ENCODE results near the gene MGAT5B.
"Not testable (repeated sequence)": the region's sequence is repeated elsewhere in the genome, so short reads cannot be mapped to it uniquely, and the experiment has no call there.

MGAT5B gene

DNA sequence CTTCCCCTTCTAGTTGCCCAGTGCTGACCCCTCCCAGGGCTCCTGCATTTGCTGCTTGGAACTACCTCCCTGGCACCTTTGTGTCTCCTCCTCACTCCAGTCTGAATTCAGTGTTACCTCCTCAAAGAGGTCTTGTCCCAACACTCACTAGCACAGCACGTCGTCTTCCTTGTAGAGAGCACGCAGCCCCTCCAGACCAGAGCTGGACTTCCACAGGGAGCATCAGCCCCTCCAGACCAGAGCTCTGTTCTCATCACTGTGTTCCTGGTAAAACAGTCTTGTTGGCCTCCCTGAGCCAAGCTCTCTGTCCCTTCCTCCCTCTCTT, 27.8 kb upstream of the MGAT5B start:
- DNase-seq (ENCODE audit: low spot score), result no peak
- in situ Hi-C loops (cut with MboI; ENCODE audit: low sequenced_read_pairs, unreplicated experiment), result no loop called here
- no peak for TF ChIP-seq CTCF (IDR thresholded peaks at IDR 0.05; ENCODE audit: borderline replicate concordance, control extremely low read depth, extremely low read depth, insufficient read depth, missing control alignments)

DNA sequence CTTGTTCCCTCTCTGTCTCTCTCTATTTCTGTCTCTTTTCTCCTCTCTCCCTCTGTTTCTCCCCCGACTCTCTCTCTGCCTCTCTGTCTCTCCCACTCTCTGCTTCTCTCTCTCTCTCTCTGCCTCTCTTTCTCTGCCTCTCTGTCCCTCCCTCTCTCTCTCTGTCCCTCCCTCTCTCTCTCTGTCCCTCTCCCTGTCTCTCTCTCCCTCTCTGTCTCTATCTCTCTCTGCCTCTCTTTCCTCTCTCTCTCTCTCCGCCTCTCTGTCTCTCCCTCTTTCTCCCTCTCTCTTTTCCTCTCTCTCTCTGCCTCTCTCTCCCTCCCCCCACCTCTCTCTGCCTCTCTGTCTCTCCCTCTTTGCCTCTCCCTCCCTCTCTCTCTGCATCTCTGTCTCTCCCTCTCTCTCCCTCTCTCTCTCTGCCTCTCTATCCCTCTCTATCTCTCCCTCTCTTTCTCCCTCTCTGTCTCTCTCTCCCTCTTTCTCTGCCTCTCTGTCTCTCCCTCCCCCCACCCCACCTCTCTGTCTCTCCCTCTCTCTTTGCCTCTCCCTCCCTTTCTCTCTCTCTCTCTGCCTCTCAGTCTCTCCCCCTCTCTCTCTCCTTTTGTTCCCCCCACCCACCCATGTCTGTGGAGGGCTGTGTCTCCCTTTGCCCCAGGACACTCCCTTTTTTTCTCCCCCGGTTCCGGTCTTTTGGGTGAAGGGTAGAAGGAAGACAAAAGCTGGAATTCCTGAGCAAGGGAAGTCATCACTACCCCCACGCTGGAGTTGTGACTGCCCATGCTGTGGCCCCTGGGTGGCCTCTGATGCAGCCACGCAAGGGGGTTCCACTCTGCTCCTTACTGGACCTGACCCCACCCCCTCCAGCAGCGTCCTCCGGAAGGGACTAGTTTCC, 27.1 kb upstream of the MGAT5B start:
- no peak for TF ChIP-seq CTCF (IDR thresholded peaks at IDR 0.05; ENCODE audit: borderline replicate concordance, control extremely low read depth, extremely low read depth, insufficient read depth, missing control alignments)
- DNase-seq (ENCODE audit: low spot score), result no peak
- in situ Hi-C loops (cut with MboI; ENCODE audit: low sequenced_read_pairs, unreplicated experiment), result no loop called here

- DNase-seq (ENCODE audit: low spot score), result no peak
- in situ Hi-C loops (cut with MboI; ENCODE audit: low sequenced_read_pairs, unreplicated experiment), result no loop called here
- TF ChIP-seq CTCF (IDR thresholded peaks at IDR 0.05; ENCODE audit: borderline replicate concordance, control extremely low read depth, extremely low read depth, insufficient read depth, missing control alignments), result no peak
Measured at GRCh38 chr17:76841776-76842405, 26.3 kb upstream of the MGAT5B start.

- DNase-seq (ENCODE audit: low spot score); in situ Hi-C loops (cut with MboI; ENCODE audit: low sequenced_read_pairs, unreplicated experiment): not testable (repeated sequence)
Measured at GRCh38 chr17:76843068-76843467, 25.1 kb upstream of the MGAT5B start.

GRCh38 chr17:76843703-76844484, 24.3 kb upstream of the MGAT5B start:
- in situ Hi-C loops (cut with MboI; ENCODE audit: low sequenced_read_pairs, unreplicated experiment), result no loop called here
- DNase-seq (ENCODE audit: low spot score), result no peak
- TF ChIP-seq CTCF (IDR thresholded peaks at IDR 0.05; ENCODE audit: borderline replicate concordance, control extremely low read depth, extremely low read depth, insufficient read depth, missing control alignments), result no peak

DNA sequence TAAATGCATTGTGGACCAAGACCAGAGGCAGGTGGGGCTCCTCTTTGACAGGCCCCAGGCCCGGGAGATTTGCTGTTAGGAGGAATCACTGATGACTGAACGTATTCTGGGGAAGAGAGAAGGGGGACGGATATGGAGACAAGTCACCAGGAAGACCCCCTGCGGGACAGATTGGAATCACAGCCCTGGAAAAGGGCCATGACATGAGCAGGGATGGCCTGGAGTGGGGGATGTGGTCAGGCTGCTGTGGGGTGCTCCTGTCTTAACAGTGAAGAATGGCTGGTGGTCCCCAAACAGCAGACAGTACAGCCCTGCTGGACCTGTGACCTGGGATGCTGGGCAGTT, 23.7 kb upstream of the MGAT5B start:
- in situ Hi-C loops (cut with MboI; ENCODE audit: low sequenced_read_pairs, unreplicated experiment), result no loop called here
- DNase-seq (ENCODE audit: low spot score), result no peak
- TF ChIP-seq CTCF (IDR thresholded peaks at IDR 0.05; ENCODE audit: borderline replicate concordance, control extremely low read depth, extremely low read depth, insufficient read depth, missing control alignments), result no peak

GRCh38 chr17:76844846-76845245, 23.4 kb upstream of the MGAT5B start:
- in situ Hi-C loops (cut with MboI; ENCODE audit: low sequenced_read_pairs, unreplicated experiment), result no loop called here
- no peak for TF ChIP-seq CTCF (IDR thresholded peaks at IDR 0.05; ENCODE audit: borderline replicate concordance, control extremely low read depth, extremely low read depth, insufficient read depth, missing control alignments)
- no peak for DNase-seq (ENCODE audit: low spot score)
